GM19452 (cell line): ENCODE results near the gene COL28A1.
"Not testable (repeated sequence)": the region's sequence is repeated elsewhere in the genome, so short reads cannot be mapped to it uniquely, and the experiment has no call there.

Experiments
- ATAC-seq: cut with Tn5 transposase; IDR thresholded peaks from one replicate; pipeline ENCODE4 v1.9.1; 2021; ENCODE audit not compliant: unreplicated experiment

COL28A1 gene

DNA sequence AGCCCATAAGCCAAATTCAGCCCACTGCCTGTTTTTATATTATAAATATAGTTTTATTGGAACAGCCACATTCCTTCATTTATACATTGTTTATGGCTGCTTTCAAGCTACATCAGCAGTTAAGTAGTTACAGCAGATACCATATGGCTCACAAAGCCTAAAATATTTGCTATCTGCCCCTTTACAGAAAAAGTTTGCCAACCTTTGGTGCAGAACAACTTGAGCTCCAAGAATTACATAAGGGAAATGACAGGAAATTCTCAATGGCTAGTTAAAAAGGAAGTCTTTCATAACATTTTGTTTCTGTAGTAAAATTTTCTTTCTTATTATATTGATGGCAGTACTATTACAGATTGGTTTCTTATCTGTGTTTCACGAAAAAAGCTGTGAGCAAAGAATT, 59.3 kb downstream of the COL28A1 start:
- no peak for ATAC-seq

DNA sequence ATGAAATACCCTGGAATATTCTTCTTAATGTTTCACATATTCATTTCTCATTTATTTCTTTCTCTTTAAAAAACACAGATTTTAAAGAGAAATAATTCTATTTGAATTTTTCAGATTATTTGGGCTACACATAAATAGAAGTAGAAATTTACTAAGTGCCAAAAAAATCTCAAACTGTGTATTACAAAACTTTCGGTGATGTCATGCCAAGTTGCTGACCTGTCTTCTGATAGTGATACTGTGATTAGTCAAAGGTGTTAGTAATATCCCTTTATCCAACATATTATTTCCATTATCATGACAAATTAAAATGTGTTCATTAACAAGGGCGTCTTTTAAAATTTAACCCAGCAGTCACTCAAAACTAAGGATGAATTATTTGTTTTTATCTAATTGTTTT, 60.1 kb downstream of the COL28A1 start:
- ATAC-seq, result no peak

DNA sequence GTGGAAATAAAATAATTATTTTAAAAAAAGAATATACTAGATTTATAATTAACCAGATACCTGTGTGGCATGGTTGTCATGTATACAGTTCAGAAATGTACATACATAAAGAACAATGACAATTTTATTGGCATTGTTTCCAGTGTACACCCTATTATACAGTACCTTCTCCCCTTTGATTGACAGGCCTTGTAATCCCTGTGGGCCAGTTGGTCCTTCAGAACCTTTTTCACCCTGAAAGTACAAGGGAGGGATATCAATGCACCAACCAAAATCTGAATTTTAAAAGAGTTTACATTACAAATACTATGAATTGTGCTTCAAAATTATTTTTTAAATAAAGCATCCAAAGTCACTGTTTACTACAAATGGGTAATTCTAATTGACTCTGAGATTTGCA, 61.2 kb downstream of the COL28A1 start:
- no peak for ATAC-seq

DNA sequence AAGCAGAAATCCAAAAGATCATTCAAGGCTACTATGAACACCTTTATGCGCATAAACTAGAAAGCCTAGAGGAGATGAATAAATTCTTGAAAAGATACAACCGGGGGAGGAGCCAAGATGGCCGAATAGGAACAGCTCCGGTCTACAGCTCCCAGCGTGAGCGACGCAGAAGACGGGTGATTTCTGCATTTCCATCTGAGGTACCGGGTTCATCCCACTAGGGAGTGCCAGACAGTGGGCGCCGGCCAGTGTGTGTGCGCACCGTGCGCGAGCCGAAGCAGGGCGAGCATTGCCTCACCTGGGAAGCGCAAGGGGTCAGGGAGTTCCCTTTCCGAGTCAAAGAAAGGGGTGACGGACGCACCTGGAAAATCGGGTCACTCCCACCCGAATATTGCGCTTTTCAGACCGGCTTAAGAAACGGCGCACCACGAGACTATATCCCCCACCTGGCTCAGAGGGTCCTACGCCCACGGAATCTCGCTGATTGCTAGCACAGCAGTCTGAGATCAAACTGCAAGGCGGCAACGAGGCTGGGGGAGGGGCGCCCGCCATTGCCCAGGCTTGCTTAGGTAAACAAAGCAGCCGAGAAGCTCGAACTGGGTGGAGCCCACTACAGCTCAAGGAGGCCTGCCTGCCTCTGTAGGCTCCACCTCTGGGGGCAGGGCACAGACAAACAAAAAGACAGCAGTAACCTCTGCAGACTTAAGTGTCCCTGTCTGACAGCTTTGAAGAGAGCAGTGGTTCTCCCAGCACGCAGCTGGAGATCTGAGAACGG, 70.5 kb downstream of the COL28A1 start:
- not testable (repeated sequence) for ATAC-seq

DNA sequence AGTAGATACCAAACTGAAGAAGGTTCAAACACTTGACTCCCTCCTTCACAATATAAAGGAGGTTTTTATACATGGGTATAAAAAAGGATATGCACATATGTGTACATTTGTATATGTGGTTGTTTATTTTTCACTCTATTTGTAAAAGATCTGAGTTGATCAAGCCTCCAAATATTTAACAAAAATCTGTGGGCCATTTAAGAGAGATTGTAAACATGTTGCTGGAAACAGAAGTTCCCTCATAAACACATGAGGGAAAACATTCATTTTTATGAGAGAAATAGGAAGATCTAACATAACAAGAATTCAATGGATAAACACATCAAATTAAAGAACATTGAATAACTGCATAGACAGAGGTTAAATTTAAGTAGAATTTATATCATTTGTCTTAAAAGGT, 81.7 kb downstream of the COL28A1 start:
- no peak for ATAC-seq

DNA sequence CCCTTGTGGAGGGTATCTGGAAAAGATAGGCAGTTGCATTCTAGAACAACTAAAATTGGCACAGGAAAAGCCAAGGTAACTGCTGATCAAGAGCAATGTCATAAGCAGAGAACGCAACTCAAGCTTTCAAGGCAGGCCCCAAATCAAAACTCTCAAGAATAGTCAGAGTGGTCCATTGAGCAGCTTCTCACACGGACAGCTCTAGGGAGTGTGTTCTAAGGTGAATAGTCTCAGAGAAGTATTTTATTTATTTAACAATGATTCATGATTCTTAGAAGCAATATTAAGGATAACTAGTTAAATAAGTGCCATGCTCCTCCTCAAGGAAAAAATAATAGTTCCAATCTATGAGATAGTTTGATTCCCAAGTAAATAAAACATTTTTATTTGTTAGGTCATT, 83.0 kb downstream of the COL28A1 start:
- no peak for ATAC-seq

DNA sequence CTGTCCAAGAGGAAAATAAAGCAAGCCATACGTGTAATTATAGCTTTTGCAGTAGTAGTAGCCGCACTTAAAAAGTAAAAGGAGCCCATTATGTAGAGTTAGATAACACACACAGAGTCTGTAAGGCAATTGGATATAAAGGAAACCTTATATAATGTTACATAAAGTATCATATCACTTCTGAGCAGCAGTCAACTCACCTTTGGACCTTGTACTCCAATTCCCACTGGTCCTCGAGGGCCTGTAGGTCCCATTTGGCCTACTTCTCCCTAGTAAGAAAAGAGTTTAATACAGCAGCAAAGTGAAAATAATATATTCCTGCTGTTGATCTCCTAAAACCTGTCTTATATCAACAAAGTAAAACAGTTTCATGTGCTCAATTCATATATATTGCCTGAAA, 83.6 kb downstream of the COL28A1 start:
- ATAC-seq, result no peak

DNA sequence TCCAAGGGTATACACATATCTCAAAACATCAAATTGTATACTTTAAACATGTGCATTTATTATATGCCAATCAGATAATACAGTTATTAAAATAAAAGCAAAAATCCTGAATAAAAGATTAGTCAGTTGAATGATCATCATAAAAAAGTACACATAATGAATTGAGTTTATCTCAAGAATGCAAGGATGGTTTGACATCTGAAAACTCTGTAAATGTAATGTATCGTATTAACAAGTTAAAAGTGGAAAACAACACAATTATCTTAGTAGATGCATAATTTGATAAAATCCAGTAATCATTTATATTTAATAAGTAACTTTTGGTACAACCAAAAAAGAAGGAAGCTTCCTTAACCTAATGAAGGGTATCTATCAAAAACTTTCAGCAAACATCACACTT, 86.6 kb downstream of the COL28A1 start:
- no peak for ATAC-seq

DNA sequence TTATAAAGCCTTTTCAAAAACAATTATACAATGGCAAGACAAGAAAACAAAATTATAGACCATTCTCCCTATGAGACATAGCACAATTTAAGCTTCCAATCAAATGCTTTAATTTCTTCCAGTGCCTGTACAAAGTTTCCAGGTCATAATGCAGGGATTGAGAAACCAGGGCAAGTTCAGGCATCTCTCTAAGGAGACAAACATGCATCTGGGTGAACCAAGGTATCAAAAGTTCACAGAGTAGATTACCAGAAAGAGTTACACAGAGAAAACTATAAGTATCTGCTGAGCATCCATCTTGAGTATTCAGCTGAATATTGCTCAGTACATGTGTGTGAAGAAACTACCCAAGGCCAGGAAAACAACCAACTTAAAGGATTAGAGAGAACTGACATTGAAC, 89.1 kb downstream of the COL28A1 start:
- ATAC-seq, result no peak

DNA sequence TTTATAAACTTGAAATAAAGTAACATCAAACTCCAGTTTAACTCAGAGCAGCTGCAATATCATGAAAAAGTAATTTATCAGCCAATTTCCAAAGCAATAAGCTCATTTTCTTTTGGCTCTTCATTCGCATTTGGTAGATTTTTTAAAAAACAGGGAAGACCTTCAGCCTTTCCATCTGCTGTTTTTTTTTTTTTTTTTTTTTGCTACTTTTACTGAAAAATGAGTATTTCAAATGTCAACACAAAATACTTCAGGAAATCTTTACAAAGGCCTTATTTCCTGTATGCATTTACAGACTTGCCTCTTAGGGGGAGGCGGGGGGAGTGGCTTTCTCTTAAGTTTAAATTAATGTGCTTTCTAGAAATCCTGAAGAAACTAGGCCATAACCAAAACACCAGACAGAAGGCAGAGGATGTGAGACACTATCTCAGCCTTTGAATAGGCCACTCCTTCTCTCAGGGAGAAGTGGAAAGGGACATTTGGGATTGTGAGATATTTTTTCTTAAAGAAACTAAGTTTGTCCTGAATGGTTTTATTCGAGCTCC, 91.8 kb downstream of the COL28A1 start:
- no peak for ATAC-seq

DNA sequence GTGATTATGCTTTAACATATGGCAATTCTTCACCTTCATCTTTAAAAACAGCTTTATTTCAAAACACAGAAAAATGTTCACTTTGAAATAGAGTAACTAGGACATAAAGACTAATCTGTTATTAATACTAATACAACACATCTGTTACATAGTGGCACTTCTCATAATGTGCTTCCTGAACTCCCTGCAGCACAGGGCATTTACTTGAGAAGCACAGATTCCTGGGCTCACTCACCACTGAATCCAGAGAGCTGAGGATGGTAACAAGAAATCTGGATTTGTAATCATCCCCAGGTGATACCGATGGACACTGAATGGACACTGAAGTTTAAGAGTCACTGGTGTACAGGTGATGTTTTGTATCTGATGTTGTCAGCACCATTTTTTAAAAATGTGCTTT, 96.1 kb downstream of the COL28A1 start:
- no peak for ATAC-seq

DNA sequence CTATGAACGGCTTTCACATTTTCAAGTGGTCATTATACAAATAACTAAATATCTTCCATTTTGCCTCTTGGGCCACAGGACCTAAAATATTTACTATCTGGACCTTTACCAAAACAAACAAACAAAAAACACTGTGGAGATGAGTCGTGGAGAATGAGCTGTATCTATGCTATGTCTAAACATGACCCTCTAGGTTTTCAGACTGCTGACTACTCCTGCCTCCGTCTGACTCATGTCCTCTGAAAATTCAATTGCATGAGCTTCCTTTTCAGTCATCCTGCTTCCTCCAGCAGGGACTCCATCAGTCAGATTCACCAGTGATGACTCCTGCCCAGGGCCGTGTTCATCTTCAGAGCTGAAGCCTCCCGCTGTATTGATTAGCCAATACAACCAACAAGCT, 96.8 kb downstream of the COL28A1 start:
- no peak for ATAC-seq

DNA sequence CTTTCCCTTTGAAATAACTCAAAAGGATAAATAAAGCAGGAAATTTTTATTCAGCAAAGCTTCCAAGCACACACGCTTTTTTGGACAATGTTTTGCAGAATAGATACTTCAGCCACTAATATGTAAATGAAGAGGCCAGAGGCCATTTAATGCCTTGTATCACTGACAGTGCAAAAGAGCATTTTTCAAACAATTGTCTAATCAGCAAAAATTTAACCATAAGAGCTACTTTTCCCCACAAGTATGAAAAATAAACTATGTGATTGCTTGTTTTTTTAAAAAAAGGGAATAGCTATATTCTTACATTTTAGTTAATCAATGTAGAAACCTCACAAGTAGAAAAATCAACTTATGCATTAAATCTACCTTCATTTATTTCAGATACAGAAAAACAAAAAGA, 99.7 kb downstream of the COL28A1 start:
- no peak for ATAC-seq

DNA sequence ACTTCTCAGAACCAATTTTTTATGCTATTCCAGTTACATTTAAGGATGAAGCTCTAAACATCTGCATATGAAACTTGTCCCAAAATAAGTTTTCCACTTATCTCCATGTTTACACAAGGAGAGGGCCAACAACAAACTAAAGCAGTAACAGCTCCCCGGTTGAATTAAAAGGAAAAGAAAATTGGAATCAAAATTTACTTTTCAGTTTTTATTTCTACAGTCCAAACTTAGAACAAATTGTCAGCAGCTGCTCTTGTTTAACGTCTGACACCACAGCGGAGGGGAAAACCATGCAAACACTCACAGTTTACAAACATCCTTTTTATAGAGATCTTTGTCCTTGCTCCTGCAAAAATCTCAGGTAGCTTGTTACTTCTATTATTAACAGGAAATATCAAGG, 101.3 kb downstream of the COL28A1 start:
- ATAC-seq, result no peak

DNA sequence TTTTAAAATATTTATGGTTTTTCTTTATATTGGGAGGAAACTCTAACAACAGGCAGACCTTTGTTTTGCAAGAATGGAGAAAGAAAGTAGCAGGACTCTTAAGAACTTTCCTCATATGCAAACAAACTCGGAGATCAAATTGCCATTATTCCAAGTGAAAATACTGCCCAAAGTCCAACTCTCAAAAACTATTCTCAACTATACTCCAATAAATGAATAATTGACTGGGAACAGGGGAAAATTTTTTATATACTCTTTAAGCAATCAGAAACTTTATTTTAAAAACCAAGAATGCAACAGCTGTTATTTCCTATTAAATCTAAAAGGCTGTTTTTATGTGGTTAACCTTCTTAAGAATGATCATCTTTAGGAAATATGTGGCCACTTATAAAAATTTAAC, 101.9 kb downstream of the COL28A1 start:
- no peak for ATAC-seq

DNA sequence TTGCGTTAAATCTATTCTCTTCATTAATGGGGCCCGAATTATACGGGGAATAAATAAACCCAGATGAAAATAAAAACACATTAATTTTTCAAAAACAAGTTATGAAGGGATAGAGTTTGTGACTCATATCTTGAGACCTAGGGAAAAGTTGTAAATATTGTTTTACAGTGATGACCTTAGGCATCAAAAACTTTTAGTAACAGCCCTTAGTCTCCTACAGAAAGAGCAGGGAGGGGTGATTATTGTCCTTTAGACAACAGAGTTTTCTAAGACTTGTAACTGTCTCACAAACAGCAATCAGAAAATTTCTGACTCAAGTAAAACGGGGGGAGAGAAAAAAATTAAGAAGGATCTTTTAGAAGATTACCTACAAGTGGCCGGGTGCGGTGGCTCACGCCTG, 102.7 kb downstream of the COL28A1 start:
- ATAC-seq, result no peak

DNA sequence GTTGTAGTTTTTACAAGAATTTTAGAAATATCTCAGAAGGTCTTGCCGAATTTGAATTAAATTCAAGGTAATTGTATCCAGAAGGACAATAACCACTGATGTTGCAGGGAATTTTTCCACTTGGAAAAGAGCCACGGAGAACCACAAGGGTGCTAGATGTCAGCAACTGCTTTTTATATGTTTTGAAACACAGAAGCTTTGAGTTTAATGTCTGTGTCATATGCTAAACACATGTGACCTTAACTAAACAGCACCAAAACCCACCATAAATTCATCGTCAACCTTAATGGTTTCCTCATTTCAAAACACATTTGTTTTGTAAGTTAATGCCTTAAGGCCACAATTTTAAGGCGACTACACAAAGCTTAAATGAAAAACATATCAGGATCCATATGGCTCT, 106.9 kb downstream of the COL28A1 start:
- no peak for ATAC-seq

DNA sequence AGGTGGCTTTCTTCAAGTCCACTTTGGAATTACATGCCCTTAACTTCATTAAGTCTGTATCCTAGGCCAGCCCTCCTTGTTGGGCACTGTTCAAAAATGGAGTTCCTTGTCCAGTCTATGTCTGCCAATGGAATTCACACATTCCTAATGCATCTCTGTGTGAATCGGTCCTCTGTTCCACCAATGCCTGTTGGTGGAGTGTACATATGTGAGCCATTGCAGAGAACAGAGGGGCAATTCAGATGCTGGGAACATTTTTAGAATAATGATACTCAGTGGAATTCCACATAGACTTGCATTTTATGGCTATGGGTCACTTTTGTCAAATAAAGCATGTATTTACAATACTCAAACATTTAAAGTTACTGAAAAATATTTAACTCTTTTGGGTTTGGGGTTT, 108.3 kb downstream of the COL28A1 start:
- ATAC-seq, result no peak

DNA sequence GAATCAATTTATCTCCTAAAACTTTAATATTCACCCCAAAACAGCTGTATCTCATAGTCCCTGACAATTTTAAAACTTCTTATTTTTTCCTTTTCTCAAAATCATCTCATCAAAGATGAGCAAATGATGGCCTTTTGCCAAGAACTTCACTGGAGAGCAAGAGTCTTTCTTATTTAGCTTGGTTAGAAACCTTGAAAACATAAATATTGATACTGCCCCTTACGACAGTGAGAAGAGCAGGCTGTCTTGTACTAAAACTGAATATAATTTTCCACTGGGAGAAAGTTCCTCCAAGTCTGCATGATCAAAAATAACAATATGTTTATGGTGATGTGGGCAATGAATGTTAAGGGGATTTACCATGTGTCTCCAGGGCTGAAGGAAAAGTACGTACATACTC, 109.0 kb downstream of the COL28A1 start:
- ATAC-seq, result no peak

DNA sequence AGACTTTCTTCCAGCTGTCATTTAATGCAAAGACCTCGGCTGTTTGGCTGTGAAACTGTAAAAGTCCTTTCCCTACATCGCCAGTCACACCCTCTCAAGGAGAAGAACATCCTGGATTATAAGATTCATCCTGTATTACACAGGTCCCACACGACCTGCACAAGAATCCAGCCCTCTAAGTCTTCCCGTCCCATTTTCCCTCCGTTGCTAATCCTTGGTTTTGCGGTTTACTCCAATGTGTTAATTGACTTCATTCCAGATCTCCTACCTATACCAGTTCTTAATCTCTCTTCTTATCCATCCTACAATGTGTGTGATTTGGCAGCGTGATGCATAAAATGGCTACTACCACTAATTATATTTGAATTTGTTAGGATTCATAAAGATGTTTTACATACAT, 110.4 kb downstream of the COL28A1 start:
- no peak for ATAC-seq

DNA sequence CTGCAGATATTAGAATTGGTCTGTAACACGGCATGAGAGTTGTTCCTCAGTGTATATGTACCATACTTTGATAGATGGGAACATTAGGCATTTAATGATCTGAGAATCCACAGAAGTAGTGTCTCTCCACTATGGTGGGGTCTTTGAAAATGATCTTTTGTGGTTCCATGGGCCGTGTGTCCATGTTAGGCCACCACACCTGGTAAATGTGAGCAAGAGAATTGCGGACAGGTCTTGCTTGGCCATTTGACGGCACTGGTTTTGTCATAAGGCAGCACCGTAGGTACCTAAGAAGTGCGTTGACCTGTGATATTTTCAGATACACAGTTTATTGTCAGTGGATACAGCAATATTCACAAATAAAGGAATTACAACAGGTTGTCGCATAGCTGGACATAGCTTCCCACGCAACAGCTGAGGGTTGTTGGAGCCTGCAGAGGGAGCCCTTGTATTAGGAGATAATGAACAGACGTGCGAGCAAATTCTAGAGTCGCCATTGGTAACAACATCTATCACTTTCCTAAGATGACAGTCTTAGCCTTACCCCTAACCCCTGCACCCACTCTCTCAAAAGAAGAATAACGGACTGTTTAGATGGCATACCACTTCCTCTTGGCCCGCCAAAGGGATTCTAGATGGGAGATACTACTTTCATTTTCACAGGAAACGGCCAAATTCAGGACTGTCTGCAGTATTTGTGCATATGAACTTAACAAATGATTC, 111.4 kb downstream of the COL28A1 start:
- ATAC-seq, result peak; percentile 92

DNA sequence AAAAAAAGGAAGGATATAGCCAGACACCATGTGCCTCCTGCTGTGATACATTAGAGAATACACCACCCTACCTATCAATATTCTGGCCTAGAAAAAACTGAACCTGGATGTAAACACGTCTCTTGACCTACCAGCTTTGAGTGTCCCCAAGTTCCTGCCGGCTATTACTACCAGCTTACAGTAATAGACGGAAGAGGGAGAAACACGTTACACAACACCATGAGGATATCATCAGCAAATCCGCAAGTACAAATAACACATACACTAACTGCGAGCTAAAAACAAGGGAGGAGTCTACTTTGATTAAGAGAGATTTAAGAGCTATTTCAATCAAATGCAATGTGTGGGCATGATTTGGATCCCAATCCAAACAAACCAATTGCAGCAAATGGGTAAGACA, 113.0 kb downstream of the COL28A1 start:
- no peak for ATAC-seq
